ENCODE results near the gene PDIA5. TPM values are rescaled to one million over a fixed set of nuclear protein-coding genes. Genes with fewer than 3 reads are reported as not detected.

Gene PDIA5
- polyA plus RNA-seq, 1 donor from 2014 or later = 1.4 TPM

DNA sequence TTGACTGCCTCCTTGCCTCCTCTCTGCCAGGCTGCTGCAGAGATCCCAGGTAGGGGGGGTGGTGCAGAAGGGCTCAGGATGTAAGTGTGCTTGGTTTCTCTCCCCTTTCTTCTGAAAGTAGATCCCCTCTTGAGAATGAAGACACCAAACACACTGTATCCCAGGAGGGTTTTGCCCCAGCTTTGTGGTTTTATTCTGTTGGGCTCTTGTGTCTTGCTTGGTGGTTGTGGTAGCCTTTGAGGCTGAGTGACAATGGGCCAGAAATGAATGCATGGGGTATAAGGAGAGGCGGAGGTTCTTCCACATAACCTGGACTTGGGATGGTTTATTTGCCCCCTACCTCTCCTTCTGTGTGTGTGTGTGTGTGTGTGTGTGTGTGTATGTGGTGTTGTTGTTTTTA lies 5.7 kb downstream of the PDIA5 start:
- Histone ChIP-seq H3K27ac (ENCODE audit: low read length) (no peak overlapping the region), H3K79me2 (replicated peaks; ENCODE audit: insufficient read depth, low read length) (no peaks in the 10 kb centered on the region), H3K27me3 (ENCODE audit: insufficient read depth, low read depth, low read length) (peaks cover 13% of the 10 kb centered on the region), H3K36me3 (ENCODE audit: insufficient read depth, low read length) (no peaks in the 10 kb centered on the region), H2AFZ (ENCODE audit: low read depth, low read length) (no peak overlapping the region), H3K9ac (ENCODE audit: low read length) (no peak overlapping the region), H3F3A (ENCODE audit: insufficient read depth, low read length, poor library complexity, severe bottlenecking) (no peaks in the 10 kb centered on the region), H3K9me2 (ENCODE audit: insufficient read depth, low read length) (no peaks in the 10 kb centered on the region), H3K4me3 (ENCODE audit: low read length) (no peak overlapping the region), H3K9me3 (ENCODE audit: low read length) (no peaks in the 10 kb centered on the region), H4K20me1 (ENCODE audit: insufficient read depth) (no peaks in the 10 kb centered on the region), H3K4me2 (ENCODE audit: low read length) (no peak overlapping the region)
- TF ChIP-seq POLR2AphosphoS5 (IDR thresholded peaks at IDR 0.05) = no peak
- TF ChIP-seq, protein P1, sequence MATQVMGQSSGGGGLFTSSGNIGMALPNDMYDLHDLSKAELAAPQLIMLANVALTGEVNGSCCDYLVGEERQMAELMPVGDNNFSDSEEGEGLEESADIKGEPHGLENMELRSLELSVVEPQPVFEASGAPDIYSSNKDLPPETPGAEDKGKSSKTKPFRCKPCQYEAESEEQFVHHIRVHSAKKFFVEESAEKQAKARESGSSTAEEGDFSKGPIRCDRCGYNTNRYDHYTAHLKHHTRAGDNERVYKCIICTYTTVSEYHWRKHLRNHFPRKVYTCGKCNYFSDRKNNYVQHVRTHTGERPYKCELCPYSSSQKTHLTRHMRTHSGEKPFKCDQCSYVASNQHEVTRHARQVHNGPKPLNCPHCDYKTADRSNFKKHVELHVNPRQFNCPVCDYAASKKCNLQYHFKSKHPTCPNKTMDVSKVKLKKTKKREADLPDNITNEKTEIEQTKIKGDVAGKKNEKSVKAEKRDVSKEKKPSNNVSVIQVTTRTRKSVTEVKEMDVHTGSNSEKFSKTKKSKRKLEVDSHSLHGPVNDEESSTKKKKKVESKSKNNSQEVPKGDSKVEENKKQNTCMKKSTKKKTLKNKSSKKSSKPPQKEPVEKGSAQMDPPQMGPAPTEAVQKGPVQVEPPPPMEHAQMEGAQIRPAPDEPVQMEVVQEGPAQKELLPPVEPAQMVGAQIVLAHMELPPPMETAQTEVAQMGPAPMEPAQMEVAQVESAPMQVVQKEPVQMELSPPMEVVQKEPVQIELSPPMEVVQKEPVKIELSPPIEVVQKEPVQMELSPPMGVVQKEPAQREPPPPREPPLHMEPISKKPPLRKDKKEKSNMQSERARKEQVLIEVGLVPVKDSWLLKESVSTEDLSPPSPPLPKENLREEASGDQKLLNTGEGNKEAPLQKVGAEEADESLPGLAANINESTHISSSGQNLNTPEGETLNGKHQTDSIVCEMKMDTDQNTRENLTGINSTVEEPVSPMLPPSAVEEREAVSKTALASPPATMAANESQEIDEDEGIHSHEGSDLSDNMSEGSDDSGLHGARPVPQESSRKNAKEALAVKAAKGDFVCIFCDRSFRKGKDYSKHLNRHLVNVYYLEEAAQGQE (IDR thresholded peaks at IDR 0.05; ENCODE audit: borderline replicate concordance) = no peak
- TF ChIP-seq TAF1 (IDR thresholded peaks at IDR 0.05; ENCODE audit: low read depth) = no peak
- TF ChIP-seq SMC3 (conservative IDR thresholded peaks at IDR 0.05; ENCODE audit: poor library complexity) = no peak
- no peak for TF ChIP-seq RAD21 (conservative IDR thresholded peaks at IDR 0.05)
- no peak for TF ChIP-seq EZH2 (IDR thresholded peaks at IDR 0.05; ENCODE audit: borderline replicate concordance, insufficient read depth, low read length, poor library complexity, severe bottlenecking)
- TF ChIP-seq MXI1 (conservative IDR thresholded peaks at IDR 0.05; ENCODE audit: poor library complexity, severe bottlenecking) = no peak
- no peak for TF ChIP-seq EP300 (conservative IDR thresholded peaks at IDR 0.05; ENCODE audit: poor library complexity, severe bottlenecking)
- TF ChIP-seq, protein P2, sequence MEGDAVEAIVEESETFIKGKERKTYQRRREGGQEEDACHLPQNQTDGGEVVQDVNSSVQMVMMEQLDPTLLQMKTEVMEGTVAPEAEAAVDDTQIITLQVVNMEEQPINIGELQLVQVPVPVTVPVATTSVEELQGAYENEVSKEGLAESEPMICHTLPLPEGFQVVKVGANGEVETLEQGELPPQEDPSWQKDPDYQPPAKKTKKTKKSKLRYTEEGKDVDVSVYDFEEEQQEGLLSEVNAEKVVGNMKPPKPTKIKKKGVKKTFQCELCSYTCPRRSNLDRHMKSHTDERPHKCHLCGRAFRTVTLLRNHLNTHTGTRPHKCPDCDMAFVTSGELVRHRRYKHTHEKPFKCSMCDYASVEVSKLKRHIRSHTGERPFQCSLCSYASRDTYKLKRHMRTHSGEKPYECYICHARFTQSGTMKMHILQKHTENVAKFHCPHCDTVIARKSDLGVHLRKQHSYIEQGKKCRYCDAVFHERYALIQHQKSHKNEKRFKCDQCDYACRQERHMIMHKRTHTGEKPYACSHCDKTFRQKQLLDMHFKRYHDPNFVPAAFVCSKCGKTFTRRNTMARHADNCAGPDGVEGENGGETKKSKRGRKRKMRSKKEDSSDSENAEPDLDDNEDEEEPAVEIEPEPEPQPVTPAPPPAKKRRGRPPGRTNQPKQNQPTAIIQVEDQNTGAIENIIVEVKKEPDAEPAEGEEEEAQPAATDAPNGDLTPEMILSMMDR (IDR thresholded peaks at IDR 0.05; ENCODE audit: poor library complexity, severe bottlenecking) = no peak

DNA sequence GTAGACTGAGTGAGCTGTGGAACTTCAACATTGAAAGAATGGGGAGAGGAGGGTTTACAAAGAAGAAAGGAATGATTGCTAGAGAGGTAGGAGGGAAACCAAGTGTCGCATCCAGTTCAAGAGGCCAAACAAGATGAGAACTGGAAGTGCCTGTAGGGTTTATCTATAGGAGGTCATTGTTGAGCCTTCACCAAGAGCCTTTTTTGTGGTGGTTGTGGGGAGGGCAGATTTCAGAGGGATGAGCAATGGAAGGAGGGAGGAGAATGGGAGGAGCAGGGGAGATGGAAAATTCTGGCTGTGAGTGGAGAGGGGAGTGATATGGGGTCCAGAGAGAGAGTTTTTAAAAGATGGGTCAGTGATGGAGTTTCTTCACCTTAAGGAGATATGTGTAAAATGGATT lies 8.5 kb downstream of the PDIA5 start:
- no peak overlapping the region for H3K9ac ChIP-seq (ENCODE audit: low read length)
- H3K4me3 ChIP-seq (ENCODE audit: low read length) = no peak overlapping the region
- H3K9me2 ChIP-seq (ENCODE audit: insufficient read depth, low read length) = no peaks in the 10 kb centered on the region
- no peaks in the 10 kb centered on the region for H3F3A ChIP-seq (ENCODE audit: insufficient read depth, low read length, poor library complexity, severe bottlenecking)
- H3K27ac ChIP-seq (ENCODE audit: low read length) = no peak overlapping the region
- H4K20me1 ChIP-seq (ENCODE audit: insufficient read depth) = no peaks in the 10 kb centered on the region
- H3K9me3 ChIP-seq (ENCODE audit: low read length) = no peaks in the 10 kb centered on the region
- H3K79me2 ChIP-seq (replicated peaks; ENCODE audit: insufficient read depth, low read length) = no peaks in the 10 kb centered on the region
- H3K27me3 ChIP-seq (ENCODE audit: insufficient read depth, low read depth, low read length) = no peaks in the 10 kb centered on the region
- no peak overlapping the region for H2AFZ ChIP-seq (ENCODE audit: low read depth, low read length)
- no peaks in the 10 kb centered on the region for H3K36me3 ChIP-seq (ENCODE audit: insufficient read depth, low read length)
- no peak overlapping the region for H3K4me2 ChIP-seq (ENCODE audit: low read length)
- no peak for TF ChIP-seq EZH2 (IDR thresholded peaks at IDR 0.05; ENCODE audit: borderline replicate concordance, insufficient read depth, low read length, poor library complexity, severe bottlenecking)
- TF ChIP-seq SMC3 (conservative IDR thresholded peaks at IDR 0.05; ENCODE audit: poor library complexity) = no peak
- no peak for TF ChIP-seq TAF1 (IDR thresholded peaks at IDR 0.05; ENCODE audit: low read depth)

DNA sequence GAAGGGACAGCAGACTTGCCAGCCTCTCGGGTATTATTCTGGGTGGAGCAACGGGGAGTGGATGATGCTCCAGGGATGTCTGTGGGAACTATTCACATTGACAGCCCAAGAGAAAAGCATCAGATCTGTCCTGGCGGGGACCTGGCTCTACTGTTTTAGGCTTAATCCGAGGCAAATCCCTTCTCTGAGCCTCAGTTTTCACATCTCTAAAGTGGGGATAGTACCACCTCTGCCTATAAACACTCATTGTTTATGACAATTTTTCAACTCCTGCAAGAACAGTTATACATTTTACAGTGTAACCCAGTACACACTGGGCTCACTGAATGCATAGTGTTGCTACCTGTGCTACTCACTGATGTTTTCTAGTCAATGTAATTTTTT lies 9.3 kb downstream of the PDIA5 start:
- H3F3A ChIP-seq (ENCODE audit: insufficient read depth, low read length, poor library complexity, severe bottlenecking) = no peaks in the 10 kb centered on the region
- TF ChIP-seq TAF1 (IDR thresholded peaks at IDR 0.05; ENCODE audit: low read depth) (no peak), RAD21 (conservative IDR thresholded peaks at IDR 0.05) (no peak), EP300 (conservative IDR thresholded peaks at IDR 0.05; ENCODE audit: poor library complexity, severe bottlenecking) (no peak), POLR2AphosphoS5 (IDR thresholded peaks at IDR 0.05) (no peak), MXI1 (conservative IDR thresholded peaks at IDR 0.05; ENCODE audit: poor library complexity, severe bottlenecking) (no peak), EZH2 (IDR thresholded peaks at IDR 0.05; ENCODE audit: borderline replicate concordance, insufficient read depth, low read length, poor library complexity, severe bottlenecking) (no peak), SMC3 (conservative IDR thresholded peaks at IDR 0.05; ENCODE audit: poor library complexity) (no peak)
- TF ChIP-seq, protein P1 (IDR thresholded peaks at IDR 0.05; ENCODE audit: borderline replicate concordance) = no peak
- TF ChIP-seq, protein P2 (IDR thresholded peaks at IDR 0.05; ENCODE audit: poor library complexity, severe bottlenecking) = no peak
- no peaks in the 10 kb centered on the region for H3K27me3 ChIP-seq (ENCODE audit: insufficient read depth, low read depth, low read length)
- H3K79me2 ChIP-seq (replicated peaks; ENCODE audit: insufficient read depth, low read length) = no peaks in the 10 kb centered on the region
- no peaks in the 10 kb centered on the region for H3K36me3 ChIP-seq (ENCODE audit: insufficient read depth, low read length)
- H3K9me2 ChIP-seq (ENCODE audit: insufficient read depth, low read length) = no peaks in the 10 kb centered on the region
- no peak overlapping the region for H3K27ac ChIP-seq (ENCODE audit: low read length)
- no peak overlapping the region for H3K4me2 ChIP-seq (ENCODE audit: low read length)
- no peaks in the 10 kb centered on the region for H3K9me3 ChIP-seq (ENCODE audit: low read length)
- H3K4me3 ChIP-seq (ENCODE audit: low read length) = no peak overlapping the region
- no peak overlapping the region for H3K9ac ChIP-seq (ENCODE audit: low read length)
- H2AFZ ChIP-seq (ENCODE audit: low read depth, low read length) = no peak overlapping the region
- H4K20me1 ChIP-seq (ENCODE audit: insufficient read depth) = no peaks in the 10 kb centered on the region
